HepG2 (cell line): Measurements from ENCODE around the gene PIGO. TPM values are rescaled to one million over a fixed set of nuclear protein-coding genes. Genes with fewer than 3 reads are reported as not detected.

Experiments
- KDM6A ChIP-seq: IDR thresholded peaks from 2 replicates; pipeline ENCODE4 v1.6.1; 2016; ENCODE audit warnings: low read depth
- NBN ChIP-seq: fragments of 450-650 bp; conservative IDR thresholded peaks from 2 replicates; pipeline ENCODE4 v1.6.1; 2017
- PHF21A ChIP-seq: sonication (generic); formaldehyde crosslinking; IDR thresholded peaks from 2 replicates; pipeline ENCODE4 v1.5.0; 2020; ENCODE audit warnings: mild to moderate bottlenecking, missing genetic modification reagents
- SIN3B ChIP-seq: fragments of 150-350 bp; IDR thresholded peaks from 2 replicates; pipeline ENCODE4 v1.6.1; 2014; ENCODE audit warnings: low read length
- THAP9 ChIP-seq: sonication (generic); formaldehyde crosslinking; IDR thresholded peaks from 2 replicates; pipeline ENCODE4; 2020; ENCODE audit warnings: missing genetic modification reagents, mild to moderate bottlenecking, borderline replicate concordance
- TOE1 ChIP-seq: sonication (generic); formaldehyde crosslinking; IDR thresholded peaks from 2 replicates; pipeline ENCODE4 v1.4.0; 2020; ENCODE audit warnings: mild to moderate bottlenecking, missing genetic modification reagents
- ZFP1 ChIP-seq: IDR thresholded peaks from 2 replicates; pipeline ENCODE4 v1.6.1; 2016
- ZNF407 ChIP-seq: sonication (generic); formaldehyde crosslinking; IDR thresholded peaks from one replicate; pipeline ENCODE4 v1.5.1; 2020; ENCODE audit warnings: mild to moderate bottlenecking, missing genetic modification reagents; ENCODE audit errors: not compliant biosample characterization
- ZNF614 ChIP-seq: IDR thresholded peaks from 2 replicates; pipeline ENCODE4 v1.6.1; 2018; ENCODE audit warnings: missing biosample characterization, missing genetic modification reagents, inconsistent platforms, borderline replicate concordance
- ZNF678 ChIP-seq: sonication (generic); formaldehyde crosslinking; IDR thresholded peaks from 2 replicates; pipeline ENCODE4 v1.4.0; 2020; ENCODE audit warnings: mild to moderate bottlenecking, missing genetic modification reagents
- ZNF768 ChIP-seq: sonication (generic); formaldehyde crosslinking; IDR thresholded peaks from 2 replicates; pipeline ENCODE4 v1.4.0; 2020; ENCODE audit warnings: missing genetic modification reagents
- polyA plus RNA-seq, 8 experiments: library from polyadenylated mRNA; depleted of rRNA in 3 of 8; stranded (reverse) in 7 of 8; unstranded in 1 of 8; fragments of >200 nt; fragmentation: Illumina TruSeq in 4 of 8; extraction: Trizol in 4 of 8; gene quantifications; 2 replicates each; pipeline versions ENCODE4 v1.2.1 to v1.2.3, GENCODE V29; 2011 to 2016; ENCODE audit warnings: low read depth in 4 of 8, missing spikeins in 1 of 8, mixed read lengths in 1 of 8; ENCODE audit not compliant: insufficient read depth in 1 of 8
- total RNA-seq, 5 experiments: library from RNA; depleted of rRNA; stranded (reverse); fragments of >200 nt; fragmentation: Illumina TruSeq; extraction: Trizol; gene quantifications; 2 replicates each; pipeline ENCODE4 v1.2.3, GENCODE V29; 2016; ENCODE audit warnings: low read depth in 1 of 5
- TF ChIP-seq, protein P1 (sequence below): sonication (generic); formaldehyde crosslinking; IDR thresholded peaks from 2 replicates; pipeline ENCODE4 v1.4.0; 2020; ENCODE audit warnings: missing genetic modification reagents, borderline replicate concordance
- TF ChIP-seq, protein P2 (sequence below): sonication (generic); formaldehyde crosslinking; IDR thresholded peaks from 2 replicates; pipeline ENCODE4 v1.8.0; 2022; ENCODE audit warnings: mild to moderate bottlenecking, missing genetic modification reagents

The PIGO gene
- total and polyA plus RNA-seq, 2 of the 13 experiments (the other 11 are each of a cell fraction or from before 2014, with no cell fraction given) = 20.5 to 26.2 TPM

DNA sequence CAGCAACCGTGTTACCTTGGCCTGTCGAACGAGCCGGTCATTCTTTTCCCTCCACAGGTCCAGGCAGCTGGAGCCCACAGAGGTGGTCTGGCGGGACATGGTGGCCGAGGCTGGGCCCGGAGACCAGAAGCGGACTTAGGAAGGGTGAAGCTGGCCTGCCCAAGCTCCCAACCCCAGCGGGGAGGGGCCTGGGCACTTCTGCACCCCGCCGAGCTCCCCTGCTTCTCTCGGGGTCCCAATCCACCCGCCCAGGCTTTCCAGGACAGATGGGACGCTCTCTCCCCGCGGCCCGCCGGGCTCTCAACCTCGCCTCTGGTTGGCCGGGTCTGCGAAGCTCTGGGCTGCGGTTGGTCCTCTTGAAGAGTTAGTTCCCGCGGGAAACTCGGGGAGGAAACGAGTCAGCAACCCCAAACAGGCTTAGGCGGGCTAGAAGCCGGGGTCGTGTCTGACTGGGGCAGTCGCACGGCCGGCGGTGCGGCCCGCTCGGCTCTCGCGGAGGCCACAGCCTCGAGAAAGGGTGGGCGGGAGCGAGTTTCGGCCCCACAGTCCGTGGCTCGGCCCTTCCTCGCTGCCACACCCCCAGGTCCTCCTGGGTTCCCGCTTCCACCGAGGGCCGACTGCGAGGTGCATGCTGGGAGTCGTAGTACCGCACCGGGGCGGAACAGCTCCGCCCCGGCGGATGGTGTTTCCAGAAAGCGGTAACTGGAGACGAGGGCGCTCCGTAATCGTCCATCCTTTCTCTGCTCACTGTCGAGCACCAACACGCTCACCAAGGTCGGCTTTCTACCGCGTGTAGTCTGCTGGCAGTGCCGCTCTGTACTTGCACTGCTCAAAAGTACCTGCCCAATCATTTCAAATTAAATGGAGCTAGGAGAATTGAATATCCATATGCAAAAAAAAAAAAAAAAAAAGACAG is 16.7 kb downstream of the PIGO start, which contains the start of gene FANCG (continued):
- TF ChIP-seq, protein P1, sequence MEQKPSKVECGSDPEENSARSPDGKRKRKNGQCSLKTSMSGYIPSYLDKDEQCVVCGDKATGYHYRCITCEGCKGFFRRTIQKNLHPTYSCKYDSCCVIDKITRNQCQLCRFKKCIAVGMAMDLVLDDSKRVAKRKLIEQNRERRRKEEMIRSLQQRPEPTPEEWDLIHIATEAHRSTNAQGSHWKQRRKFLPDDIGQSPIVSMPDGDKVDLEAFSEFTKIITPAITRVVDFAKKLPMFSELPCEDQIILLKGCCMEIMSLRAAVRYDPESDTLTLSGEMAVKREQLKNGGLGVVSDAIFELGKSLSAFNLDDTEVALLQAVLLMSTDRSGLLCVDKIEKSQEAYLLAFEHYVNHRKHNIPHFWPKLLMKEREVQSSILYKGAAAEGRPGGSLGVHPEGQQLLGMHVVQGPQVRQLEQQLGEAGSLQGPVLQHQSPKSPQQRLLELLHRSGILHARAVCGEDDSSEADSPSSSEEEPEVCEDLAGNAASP (CRISPR knock-in tag) = no peak
- TF ChIP-seq, protein P2, sequence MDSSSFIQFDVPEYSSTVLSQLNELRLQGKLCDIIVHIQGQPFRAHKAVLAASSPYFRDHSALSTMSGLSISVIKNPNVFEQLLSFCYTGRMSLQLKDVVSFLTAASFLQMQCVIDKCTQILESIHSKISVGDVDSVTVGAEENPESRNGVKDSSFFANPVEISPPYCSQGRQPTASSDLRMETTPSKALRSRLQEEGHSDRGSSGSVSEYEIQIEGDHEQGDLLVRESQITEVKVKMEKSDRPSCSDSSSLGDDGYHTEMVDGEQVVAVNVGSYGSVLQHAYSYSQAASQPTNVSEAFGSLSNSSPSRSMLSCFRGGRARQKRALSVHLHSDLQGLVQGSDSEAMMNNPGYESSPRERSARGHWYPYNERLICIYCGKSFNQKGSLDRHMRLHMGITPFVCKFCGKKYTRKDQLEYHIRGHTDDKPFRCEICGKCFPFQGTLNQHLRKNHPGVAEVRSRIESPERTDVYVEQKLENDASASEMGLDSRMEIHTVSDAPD = peak; percentile 66; the same call in 1 of the 2 replicates
- TF ChIP-seq ZNF407 (CRISPR knock-in tag) = no peak
- no peak for TF ChIP-seq NBN
- no peak for TF ChIP-seq ZFP1 (CRISPR knock-in tag)
- no peak for TF ChIP-seq ZNF678
- TF ChIP-seq PHF21A (CRISPR knock-in tag) = peak; percentile 58
- peak; percentile 69 for TF ChIP-seq SIN3B
- TF ChIP-seq ZNF768 (CRISPR knock-in tag) = no peak
- TF ChIP-seq ZNF614 (CRISPR knock-in tag) = no peak
- no peak for TF ChIP-seq TOE1 (CRISPR knock-in tag)
- peak; percentile 79; the same call in 1 of the 2 replicates for TF ChIP-seq THAP9 (CRISPR knock-in tag)
- TF ChIP-seq KDM6A (CRISPR knock-in tag) = no peak
